T-helper 22 cell (primary cell): Measurements from ENCODE around the gene BLOC1S5.
"Not testable (repeated sequence)": the region's sequence is repeated elsewhere in the genome, so short reads cannot be mapped to it uniquely, and the experiment has no call there.

Experiments
- DNase-seq: peaks from one replicate; pipeline ENCODE4 v3.0.0-alpha.2; 2020; ENCODE audit warnings: low read depth

BLOC1S5 gene

GRCh38 chr6:8041913-8042583 is 22.1 kb downstream of the BLOC1S5 start:
- no peak for DNase-seq

DNA sequence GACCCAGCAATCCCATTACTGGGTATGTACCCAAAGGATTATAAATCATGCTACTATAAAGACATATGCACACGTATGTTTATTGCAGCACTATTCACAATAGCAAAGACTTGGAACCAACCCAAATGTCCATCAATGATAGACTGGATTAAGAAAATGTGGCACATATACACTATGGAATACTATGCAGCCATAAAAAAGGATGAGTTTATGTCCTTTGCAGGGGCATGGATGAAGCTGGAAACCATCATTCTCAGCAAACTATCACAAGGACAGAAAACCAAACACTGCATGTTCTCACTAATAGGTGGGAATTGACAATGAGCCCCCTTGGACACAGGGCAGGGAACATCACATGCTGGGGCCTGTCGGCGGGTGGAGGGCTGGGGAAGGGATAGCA is 30.1 kb downstream of the BLOC1S5 start:
- not testable (repeated sequence) for DNase-seq

- no peak for DNase-seq
Observed at GRCh38 chr6:8030920-8031319, 33.3 kb downstream of the BLOC1S5 start.

DNA sequence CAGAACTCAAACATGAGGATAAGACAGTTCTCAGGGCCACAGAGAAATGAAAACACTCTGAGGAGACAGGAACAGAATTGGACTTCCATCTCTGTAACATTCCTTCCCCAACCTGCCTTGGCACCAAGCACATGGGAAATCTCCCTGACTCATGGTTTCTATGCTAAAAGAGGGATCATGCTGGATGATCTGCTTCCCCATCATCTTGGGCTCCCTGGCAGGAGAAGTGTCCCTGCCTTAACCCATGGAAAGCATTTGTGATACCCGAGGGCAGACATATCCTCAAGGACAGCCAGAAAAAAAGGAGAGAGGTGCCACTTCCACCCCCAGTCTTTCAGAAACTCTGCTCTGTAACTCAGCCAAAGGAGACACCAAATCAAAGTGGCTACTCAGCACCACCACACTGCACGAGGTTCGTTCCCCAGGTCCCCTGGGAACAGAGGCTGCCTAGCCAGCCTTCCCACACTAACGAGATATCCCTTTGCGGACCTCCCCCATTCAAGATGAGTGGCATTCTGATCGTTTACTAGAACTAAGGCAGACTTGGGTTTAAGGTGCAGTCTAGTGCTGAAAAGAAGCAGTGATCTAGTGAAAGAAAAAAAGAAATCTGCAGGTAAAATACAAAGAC is 34.8 kb downstream of the BLOC1S5 start:
- DNase-seq = no peak

GRCh38 chr6:8027965-8028651 is 36.1 kb downstream of the BLOC1S5 start:
- no peak for DNase-seq

- no peak for DNase-seq
Observed at GRCh38 chr6:8026800-8027199, 37.4 kb downstream of the BLOC1S5 start.

- DNase-seq = no peak
Observed at GRCh38 chr6:8025191-8025590, 39.0 kb downstream of the BLOC1S5 start.

DNA sequence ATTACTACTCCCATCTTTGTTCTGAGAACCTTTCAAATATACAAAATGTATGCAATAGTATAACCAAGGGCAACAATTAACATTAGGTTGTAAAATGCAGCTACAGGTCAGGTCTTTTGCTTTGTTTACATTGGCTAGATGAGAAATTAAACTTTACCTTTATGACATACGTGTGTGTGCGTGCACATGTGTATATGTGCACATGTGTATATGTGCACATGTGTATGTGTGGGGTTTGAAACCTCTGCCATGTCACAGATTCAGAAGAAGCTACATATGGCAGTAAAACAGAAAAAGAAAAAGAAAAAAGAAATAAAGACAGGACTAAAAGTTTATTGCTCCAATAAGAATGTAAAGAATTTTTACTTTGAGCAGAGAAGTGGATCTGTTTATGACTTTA is 40.6 kb downstream of the BLOC1S5 start:
- no peak for DNase-seq

- DNase-seq = no peak
Observed at GRCh38 chr6:8020083-8020482, 44.1 kb downstream of the BLOC1S5 start.

- no peak for DNase-seq
Observed at GRCh38 chr6:8017705-8018104, 46.5 kb downstream of the BLOC1S5 start.

DNA sequence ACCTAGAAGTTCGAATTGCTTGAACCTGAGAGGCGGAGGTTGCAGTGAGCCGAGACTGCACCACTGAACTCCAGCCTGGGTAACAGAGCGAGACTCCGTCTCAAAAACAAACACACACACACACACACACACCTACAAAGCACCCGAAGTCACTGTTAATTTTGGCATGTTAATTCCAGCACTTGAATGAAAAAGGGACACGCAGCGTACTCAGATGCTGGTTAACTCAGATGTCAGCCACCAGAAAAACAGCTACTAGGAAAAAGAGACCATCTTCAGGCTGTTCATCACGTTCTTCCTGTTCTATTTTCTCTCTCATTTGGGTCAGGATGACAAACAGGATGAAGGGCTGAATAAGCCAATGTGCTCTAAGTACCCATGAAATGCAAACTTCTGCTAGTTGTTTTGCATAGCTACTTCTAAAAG is 46.9 kb downstream of the BLOC1S5 start:
- no peak for DNase-seq

- no peak for DNase-seq
Observed at GRCh38 chr6:8014947-8015346, 49.2 kb downstream of the BLOC1S5 start.

GRCh38 chr6:8013763-8014162 is 50.4 kb downstream of the BLOC1S5 start:
- no peak for DNase-seq

- no peak for DNase-seq
Observed at GRCh38 chr6:8006208-8006607, 58.0 kb downstream of the BLOC1S5 start.

DNA sequence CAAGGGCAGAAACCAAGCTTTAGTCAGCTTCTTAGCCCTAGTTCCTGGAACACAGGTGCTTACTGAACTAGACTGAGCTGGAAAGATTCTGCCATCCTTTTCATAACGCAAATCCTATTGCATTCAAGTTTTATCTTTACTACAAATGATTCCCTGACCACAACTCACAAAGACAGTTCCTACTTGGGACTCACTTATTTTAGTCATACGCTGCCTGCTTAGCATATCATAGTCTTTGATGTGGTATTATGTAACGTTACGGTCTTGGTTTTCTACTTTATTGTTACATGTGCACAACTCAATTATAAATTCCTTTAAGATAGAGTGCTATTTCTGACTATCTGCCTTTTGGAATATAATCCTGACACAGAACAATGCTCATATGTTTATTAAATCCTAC is 59.1 kb downstream of the BLOC1S5 start:
- no peak for DNase-seq

DNA sequence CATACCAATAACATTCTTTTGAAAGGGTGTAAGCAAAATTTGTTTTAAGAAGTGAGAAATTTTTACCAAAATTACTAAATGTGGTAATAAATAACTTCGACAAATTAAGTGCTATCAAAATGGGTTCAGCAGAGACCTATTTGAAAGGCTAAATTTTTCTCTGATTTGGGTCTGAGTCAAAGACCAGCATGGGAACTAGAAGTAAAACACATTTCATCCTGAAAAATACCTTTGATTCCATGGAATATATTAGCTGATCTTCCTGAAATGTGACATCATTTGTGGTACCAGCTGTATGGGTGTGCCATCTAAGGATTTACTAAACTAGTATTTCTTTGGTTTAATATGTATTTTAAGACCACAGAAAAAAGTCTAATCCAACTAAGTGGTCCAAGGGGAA is 63.6 kb downstream of the BLOC1S5 start:
- DNase-seq = no peak

GRCh38 chr6:8000188-8000596 is 64.0 kb downstream of the BLOC1S5 start:
- DNase-seq = no peak

DNA sequence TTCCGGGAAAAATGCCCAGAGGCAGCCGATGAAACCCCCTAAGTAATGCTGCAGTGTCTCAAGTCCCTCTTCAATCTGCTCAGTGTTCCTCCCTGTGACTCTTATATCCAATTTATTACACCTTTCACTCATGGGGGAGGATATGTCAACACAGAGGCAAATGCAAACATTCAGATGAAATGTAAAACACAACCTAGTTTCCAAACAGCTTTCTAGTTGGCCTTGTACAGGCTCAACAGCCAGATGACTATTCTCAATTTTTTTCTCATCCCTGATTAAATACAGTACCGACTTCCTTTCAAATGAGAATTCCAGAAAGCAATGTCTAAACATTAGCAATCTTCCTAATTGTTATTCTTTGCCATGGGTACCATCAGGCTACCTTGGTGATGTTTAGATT is 65.0 kb downstream of the BLOC1S5 start:
- no peak for DNase-seq

DNA sequence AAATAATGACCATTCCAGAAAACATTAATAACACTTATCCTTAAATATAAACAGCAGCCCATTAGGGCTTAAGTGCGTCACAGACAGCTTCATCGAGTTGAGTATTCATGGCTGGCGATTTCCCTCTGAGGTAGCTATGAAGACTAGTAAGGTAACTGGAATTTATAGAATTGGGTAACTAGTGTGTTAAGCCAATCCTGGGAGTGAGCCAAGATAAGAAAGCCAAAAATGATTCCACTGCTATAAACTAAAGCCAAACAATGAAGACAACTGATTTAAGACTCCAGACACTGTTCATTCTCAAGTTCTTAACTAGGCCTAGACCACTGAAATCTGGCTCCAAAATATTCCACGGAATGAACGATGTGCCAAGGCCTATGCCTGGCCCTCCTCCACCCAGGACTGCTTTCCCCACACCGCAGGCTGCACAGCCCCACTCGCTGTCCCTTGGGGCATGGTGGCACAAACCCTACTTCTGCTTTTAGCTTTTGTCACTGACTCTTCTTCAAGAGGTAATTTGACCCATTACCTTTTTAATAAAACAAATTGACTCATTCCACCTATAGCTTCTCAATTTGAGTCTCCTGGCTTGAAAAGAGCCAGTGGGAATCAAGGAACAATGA is 66.0 kb downstream of the BLOC1S5 start:
- no peak for DNase-seq

DNA sequence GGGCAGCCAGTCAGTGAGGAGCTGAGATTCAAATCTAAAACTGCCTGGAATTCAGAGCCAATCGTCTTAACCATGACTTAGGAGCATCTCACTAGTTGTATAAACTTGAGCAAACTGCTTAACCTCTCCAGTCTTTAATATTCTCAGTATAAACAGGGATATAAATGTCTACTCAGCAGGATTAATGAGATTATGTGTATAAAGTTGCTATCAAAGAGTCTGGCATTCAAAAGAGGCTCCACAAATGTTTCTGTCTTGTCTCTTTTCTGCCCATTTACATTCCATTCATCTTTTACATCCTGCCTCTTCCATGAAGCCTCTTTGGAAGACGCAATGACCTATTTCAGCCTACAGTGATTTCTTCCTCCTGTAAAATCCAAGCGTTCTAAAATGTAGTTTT is 66.9 kb downstream of the BLOC1S5 start:
- DNase-seq = no peak

DNA sequence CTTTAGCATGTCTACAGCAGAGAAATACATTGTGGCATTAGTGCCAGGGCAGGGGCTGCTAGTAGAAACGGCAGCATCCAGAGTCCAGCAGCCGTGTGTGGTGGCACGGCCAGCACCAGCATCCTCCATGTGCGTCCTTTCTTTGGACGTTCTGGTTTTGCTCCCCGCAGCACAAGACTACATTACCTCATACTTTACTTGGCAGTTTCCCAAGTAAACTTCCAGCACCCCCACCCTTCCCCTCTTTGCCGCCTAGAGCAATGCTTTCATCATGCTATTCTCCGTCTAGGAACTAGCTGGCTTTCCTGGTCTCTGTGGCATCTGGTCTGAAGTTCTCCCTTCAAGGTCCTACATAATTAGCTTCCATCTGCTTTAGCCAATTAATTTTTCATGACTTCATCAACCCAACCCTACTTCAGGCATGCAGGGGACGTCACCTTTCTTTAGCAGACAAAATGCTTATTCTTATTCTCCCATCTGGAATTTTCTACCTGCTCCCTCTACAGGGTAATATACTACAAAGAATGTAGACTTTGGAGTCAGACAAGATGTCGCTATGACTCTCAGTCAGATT is 67.6 kb downstream of the BLOC1S5 start:
- DNase-seq = no peak

DNA sequence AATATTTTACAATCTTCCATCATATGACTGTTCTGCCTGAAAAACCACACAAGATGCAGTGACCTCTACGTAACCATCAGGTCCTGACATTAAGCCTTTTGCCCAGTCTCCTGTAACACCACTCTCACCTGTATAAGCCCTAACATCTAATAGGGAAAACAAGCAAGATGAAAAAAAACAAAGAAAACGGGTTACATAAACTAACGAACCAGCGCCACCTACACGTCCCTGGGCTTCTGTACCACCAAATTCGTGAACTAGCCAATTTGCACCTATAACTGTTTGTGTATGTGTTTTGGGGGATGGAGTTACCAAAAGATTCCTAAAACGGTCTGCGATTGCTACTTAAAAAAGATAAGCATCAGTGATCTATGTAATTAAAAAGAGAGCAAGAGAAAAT is 70.2 kb downstream of the BLOC1S5 start:
- DNase-seq = no peak

DNA sequence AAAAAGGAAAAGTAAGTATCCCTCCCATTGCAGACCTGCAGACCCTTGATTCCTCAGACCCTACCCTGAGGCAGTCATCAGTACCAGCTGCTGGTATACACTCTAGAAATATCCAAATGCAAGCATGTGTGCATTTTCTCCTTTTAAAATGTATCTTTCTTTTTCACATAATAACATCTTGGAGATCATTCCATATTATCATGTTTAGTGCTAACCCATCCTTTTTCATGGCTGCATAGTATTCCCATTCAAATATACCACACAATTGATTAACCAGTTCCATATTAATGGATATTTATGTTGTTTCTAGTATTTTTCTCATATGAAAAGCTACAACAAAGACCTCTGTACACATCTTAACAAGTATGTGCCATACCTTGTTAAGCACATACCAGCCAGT is 70.8 kb downstream of the BLOC1S5 start:
- no peak for DNase-seq
